ENCODE measurements around the gene PRMT5.

The PRMT5 gene

DNA sequence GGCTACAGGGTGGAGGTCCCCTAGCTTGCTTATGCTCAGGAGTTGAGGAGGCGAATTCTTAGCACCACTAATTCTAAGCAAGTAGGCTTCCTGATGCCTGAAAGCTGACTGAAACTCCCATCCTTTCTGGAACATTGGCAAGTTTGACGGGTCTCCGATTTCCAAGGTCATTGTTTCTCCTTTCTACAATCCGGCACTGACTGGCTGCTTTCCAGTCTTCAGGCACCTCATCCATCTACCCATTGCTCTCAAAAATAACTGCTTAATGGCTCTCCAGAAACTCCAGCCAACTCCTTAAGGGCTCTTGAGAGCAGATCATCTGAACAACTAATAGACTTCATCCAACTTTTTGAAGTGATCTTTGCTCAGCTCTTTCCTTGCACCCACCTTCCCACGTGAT is 32.8 kb downstream of the PRMT5 start:
- no peak for DNase-seq

DNA sequence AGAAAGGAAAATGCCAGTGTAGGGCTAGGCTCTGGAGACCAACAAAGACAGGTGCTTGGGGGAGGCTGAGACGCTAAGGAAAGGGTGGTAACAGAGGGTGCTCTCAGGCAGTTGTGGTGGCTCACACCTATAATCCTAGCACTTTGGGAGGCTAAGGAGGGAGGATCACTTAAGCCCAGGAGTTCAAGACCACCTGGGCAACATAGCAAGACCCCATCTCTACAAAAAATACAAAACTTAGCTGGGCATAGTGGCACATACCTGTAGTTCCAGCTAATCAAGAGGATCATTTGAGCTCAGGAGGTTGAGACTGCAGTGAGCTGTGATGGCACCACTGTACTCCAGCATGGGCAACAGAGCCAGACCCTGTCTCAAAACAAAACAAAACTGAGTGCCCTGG is 33.8 kb downstream of the PRMT5 start:
- no peak for DNase-seq

DNA sequence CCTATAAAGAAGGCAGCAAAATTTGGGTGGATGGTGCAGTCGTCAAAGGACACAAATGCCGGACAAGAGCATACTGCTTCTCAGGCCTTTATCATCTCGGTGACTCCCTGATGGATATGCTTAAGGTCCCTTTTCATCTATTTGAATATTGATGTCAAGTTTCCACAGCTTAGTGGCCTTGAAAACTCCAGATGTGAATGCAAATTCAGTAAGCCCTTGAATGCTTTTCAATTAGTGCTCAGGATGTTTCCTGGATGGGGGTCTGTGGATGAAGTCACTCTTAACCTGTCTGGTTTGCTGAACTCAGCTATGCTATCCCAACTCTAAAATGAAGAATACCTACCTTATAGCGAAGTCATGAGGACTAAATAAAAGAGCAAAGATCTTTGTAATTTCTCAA is 35.5 kb downstream of the PRMT5 start:
- DNase-seq = no peak

DNA sequence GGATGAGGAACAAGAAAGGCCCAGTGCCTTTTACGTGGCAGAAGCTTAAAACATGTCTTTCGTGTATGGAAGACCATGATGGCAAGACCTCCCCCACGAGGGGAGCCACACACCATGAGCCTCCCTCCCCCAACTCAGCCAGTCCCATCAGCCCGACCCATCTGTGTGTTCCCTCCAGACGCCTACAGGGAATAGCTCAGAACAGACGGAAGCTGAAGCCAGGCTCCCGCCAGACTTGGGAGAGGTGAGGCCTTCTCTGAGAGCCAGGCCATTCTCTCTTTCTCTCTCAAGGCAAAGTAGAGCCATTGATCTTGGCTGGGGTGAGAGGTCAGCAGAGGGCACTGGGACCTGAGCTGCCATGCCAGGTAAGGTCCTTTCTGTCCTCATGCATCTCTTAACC is 36.7 kb downstream of the PRMT5 start:
- no peak for DNase-seq

DNA sequence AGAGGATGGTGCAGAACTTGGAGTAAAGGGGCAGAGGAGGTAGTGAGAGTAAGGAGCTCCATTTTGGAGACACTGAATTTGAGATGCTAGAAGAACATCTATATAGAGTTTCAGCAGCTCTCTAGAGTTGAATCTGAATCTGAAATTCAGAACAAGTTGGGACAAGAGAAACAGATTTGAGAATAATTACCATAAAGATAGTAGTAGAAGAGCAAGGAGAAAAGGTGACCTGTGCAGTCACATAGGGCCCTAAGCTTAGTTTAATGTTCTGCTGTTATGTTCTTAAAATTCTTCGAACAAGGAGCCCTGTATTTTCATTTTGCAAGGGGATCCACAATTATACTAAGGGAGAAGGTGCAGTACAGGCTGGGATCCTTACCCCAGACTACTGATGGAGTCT is 38.8 kb downstream of the PRMT5 start:
- no peak for DNase-seq

DNA sequence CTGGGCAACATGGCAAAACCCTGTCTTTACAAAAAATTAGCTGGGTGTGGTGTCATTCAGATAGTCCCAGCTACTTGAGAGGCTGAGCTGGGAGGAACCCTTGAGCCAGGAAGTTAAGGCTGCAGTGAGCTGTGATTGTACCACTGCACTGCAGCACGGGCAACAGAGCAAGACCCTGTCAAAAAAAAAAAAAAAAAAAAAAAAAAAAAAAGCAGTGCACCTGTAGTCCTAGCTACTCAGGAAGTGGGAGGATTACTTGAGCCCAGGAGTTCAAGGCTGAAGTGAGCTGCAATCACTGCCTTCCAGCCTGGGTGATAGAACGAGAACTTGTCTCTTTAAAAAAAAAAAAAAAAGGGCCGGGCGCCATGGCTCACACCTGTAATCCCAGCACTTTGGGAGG is 40.5 kb downstream of the PRMT5 start:
- no peak for DNase-seq

DNA sequence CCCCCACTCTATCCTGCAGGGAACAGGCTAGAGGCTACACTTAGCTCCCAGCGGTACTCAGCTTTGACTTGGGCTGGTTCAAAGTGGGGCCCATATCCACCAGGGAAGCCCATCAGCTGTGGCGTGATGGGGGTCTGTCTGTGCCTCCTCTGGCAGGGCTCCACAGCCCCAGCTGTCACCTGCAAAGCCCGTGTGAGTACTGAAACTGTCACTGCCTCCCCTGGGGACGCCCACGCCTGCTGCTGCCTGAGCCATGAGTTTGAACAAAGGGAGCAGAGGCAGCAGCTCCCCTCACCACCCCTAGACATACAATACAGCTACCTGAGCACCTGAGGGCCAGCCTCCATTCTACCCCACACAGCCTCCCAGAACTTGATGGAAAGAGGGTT is 41.2 kb downstream of the PRMT5 start:
- DNase-seq = no peak

DNA sequence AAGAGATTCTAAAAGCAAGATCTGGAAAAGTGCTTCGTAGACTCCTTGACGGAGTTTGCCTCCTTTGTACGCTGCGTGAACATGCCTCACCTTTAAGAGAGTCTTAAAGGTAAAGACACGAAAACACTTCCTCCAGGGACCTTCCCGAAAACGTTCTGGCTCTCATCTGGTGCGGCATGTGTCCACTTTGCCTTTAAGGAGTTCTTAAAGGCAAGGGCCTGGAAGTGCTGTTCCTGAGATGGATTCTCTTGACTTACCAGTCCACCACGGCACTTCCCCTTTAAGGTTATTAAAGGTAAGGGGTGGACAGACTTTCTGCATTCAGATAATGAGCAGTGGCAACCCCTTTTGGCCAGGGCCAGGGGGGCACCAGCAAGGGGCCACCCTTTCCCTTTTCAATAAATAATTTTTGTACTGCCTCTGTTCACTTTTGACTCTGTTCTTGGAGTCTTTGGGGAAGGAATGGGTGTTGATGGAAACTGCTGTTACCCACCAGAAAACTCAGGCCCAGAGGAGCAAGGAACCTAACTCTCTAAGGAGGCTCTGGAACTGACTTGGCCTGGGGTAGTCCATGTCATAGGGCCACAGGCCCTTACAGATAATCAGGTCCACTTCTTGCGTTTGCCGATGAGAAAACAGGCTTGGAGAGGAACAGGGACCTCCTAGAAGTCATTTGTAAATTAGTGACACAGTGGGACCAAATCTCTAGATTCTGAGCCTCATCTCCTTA is 41.8 kb downstream of the PRMT5 start:
- DNase-seq = no peak

DNA sequence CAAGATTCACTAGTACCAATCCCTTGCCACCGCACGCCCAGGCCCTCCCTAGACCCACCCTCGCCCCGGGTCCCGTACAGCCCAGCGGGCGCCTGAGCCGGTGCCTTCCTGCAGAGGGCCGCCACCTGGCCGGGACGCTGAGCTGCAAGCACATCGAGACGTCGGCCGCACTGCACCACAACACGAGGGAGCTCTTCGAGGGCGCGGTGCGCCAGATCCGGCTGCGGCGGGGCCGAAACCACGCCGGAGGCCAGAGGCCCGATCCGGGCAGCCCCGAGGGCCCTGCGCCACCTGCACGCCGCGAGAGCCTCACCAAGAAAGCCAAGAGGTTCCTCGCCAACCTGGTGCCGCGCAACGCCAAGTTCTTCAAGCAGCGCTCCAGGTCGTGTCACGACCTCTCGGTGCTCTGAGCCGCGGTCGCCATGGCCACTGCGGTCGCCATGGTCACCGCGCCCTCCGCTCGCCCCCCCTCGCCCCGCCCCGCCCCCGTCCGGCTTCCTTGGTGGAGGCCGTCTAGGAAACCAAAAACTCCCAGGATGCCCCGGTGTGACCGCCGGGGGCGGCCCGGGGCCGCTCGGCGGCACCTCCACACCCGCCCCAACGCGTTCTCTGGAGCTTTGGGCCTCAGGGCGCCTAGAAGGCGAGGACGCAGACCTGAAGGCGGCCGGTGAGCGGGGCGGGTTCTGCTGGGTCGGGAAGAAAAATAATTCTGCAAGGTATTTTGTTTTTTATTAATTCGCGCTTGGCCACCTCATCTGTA is 42.5 kb downstream of the PRMT5 start:
- no peak for DNase-seq

DNA sequence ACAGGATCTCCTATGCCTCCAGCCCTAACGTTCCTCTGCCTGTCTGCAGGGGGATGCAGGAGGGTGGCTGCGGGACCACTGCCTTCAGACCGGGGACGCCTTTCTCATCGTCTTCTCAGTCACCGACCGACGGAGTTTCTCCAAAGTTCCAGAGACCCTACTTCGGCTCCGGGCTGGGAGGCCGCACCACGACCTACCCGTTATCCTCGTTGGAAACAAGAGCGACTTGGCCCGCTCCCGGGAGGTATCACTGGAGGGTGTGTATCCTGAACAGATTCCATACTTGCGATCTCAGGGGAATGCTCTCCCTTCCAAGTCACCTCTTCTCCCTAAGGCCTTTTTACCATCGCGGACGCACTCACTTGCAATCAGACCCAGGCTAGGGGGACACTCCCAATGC is 43.2 kb downstream of the PRMT5 start:
- no peak for DNase-seq

DNA sequence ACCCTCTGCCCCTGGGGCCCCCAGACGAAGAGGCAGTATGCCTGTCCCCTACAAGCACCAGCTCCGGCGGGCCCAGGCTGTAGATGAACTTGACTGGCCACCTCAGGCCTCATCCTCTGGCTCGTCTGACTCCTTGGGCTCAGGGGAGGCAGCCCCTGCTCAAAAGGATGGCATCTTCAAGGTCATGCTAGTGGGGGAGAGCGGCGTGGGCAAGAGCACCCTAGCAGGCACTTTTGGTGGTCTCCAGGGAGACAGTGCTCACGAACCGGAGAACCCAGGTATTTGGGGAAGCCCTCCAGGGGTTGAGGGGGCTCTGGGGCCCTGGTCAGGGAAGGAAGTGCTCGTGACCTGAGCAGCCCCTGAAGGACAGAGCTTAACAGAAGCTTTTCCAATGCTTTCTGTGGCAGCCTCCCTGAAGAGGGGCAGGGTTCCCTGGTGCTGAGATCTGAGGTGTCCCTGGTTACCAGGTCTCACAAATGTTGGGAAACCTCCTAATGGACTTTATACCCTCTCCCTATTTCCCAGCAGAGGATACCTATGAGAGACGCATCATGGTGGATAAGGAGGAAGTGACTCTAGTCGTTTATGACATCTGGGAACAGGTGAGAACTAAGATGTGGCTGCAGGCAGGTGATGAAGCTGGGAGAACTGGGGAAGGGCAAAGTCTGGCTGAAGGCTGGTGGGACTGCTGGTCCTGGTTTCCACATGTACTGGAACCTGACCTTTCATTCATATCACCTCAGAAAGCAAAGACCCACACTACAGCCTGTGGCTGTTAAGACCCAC is 44.2 kb downstream of the PRMT5 start:
- DNase-seq = no peak

DNA sequence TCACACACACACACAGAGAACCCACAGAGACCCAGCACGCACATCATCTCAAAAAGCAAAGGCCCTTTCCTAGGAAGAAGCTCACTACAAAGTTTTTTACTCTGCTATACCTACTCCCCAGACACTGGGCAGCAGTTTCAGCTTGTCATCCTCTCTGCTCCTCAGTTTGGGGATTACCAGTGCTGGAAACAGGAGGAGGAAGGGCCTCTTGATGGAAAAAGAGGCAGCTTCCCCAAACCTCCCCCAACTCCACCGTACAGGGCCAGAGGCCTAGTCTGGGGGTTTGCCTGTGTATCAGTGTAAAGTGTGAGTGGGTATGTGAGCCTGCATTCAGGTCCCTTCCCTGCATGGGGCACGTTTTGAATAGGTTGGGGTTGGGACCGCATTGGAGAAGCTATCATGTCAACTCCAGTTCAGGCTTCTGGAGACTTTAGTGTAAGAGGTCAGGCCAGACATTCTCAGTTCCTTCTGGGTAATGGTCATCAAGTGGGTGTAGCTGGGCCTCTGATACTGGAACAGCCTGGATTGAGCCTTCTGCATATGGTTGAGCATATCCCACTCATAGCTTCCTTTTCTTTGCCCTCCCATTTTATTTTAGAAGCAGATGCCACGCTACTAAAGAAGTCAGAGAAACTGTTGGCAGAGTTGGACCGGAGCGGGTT is 45.0 kb downstream of the PRMT5 start:
- DNase-seq = no peak

DNA sequence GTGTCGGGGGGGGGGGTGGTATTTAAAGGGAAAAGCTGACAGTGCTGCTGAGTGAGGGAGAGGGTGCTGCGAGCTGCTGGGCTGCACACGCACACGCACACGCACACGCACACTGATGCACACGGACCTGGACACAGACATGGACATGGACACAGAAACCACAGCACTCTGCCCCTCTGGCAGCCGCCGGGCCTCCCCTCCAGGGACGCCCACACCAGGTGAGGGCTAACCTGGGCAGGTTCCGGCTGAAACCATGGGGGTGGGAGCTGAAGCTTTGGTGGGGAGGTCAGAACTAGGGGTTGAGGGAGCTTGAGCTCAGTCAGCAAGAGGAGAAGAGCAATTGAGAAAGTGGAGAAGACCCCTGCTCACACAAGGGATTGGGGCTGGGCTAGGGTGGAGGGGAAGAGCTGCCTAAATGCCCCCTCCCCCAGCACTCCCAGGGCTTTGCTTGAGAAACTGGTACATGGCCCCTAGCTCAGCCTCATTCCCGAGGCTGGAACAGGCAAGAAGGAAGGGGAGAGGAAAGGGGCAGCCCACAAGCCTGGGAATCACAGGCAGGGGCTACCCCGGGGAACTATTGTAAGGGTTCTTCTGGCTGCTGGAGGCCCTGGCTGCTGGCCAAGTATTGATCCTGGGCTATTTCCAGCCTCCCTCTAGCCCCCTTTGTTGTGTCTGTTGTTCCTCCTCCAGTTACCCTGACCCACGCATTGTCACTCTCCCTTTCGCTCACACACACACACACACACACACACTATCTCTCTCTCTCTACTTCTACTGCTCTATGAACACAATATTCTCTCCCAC is 45.8 kb downstream of the PRMT5 start, which contains the start of gene REM2:
Gene REM2 (plus strand): TSS at position 50 of the 804 bp plus-strand sequence. CDS start 66 bp downstream, at position 116.
- DNase-seq = no peak

DNA sequence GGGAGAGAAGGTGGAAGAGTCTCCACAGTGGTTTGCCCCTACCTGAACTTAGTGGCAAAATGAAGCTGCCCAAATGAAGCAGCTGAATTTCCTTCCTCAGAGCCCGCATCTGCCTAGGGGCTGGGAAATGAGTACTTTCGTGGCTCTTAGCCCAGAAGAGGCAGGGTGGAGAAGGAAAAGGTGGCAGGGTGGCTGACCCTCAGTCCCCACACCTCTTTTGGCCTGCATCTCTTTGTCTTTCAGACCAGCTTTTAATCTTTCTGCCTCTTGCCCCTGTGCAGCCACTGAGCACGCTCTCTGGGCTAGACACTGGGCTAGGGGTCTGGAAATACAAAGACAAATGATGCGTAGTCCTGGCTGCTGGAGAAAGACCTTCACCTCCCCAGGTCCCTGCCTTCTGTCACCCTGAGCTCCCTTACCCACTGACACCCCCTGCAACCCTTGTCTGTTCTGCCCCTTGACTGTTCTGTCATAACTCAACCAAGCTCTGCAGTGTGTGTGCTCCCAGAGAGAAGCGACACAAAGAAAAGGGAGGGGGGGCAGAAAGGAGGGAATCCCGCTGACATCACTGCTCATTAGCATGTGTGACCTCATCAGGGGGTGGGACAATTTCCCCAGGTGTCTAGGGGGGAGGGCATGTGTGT is 46.5 kb downstream of the PRMT5 start:
- DNase-seq = no peak

DNA sequence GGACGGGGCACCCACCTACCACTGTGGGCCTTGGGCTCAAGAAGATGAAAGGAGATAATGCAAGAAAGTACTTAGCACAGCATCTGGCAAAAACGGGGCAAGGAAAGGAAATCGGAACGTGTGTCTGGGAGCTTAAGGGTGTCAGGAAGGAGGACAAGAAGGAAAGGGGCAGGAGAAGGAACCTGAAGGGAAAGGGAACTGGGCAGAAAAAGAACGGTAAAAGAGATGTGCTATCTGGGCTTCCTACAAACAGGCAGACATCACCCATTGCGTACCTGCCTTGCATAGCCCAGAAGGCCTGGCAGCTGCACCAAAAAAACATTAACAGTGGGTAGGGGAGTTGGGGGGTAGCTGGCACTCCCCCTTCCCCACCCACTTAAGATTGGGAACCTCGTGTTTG is 47.1 kb downstream of the PRMT5 start:
- DNase-seq = no peak

DNA sequence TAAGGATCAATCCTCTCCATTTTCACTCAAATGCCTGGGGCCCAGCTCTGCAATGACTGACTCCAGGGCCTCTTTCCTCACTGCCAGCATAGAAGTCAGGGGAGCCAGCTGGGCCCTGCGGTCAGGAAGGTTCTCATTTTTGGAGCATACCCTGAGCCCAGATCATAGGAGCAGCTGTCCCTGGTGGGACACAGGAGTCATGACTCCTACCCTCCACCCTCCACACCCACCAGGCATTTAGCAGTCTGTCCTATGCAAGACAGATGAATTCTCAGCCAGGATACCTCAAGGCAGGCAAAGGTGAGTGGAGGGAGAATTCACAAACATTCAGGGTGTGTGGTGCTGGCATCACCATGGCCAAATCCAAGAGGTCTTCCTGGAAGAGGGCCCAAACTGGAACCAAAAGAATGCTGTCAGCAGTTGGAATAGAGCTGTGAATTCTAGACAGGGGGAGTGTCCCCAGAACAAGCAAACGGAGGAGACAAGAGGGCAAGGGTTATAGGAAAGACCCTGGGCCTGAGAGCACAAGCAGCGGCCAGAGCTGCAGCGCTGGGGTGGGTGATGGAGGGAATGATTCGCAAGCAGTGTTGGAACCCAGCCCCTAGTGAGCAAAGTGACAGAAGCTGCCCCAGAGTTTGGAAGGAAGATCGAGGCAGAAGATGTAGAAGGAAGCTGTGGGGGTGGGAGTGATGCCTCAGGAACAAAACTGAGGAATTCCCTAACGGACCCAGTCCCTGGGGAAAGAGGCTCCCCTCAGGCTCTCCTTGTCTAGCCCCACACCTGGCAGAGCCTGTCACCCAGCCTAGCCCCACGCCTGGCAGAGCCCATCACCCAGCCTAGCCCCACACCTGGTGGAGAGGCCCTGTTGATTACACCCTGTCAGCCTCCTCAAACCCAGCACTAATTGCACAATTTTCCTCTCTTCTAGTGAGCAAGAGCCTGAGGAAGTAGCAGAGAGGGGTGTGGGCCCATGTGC is 50.6 kb downstream of the PRMT5 start:
- no peak for DNase-seq

DNA sequence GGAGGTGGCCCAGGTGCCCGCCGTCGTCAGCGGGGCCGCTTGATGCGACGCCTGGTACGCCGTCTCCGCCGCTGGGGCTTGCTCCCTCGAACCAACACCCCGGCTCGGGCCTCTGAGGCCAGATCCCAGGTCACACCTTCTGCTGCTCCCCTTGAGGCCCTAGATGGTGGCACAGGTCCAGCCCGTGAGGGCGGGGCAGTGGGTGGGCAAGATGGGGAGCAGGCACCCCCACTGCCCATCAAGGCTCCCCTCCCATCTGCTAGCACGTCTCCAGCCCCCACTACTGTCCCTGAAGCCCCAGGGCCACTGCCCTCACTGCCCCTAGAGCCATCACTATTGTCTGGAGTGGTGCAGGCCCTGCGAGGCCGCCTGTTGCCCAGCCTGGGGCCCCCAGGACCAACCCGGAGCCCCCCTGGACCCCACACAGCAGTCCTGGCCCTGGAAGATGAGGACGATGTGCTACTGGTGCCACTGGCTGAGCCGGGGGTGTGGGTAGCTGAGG is 52.1 kb downstream of the PRMT5 start:
- DNase-seq = no peak

DNA sequence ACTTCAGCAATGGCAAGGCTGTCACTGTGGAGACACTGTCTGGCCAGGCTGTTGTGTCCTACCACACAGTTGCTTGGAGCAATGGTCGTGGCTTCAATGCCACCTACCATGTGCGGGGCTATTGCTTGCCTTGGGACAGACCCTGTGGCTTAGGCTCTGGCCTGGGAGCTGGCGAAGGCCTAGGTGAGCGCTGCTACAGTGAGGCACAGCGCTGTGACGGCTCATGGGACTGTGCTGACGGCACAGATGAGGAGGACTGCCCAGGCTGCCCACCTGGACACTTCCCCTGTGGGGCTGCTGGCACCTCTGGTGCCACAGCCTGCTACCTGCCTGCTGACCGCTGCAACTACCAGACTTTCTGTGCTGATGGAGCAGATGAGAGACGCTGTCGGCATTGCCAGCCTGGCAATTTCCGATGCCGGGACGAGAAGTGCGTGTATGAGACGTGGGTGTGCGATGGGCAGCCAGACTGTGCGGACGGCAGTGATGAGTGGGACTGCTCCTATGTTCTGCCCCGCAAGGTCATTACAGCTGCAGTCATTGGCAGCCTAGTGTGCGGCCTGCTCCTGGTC is 53.3 kb downstream of the PRMT5 start:
- DNase-seq = no peak

DNA sequence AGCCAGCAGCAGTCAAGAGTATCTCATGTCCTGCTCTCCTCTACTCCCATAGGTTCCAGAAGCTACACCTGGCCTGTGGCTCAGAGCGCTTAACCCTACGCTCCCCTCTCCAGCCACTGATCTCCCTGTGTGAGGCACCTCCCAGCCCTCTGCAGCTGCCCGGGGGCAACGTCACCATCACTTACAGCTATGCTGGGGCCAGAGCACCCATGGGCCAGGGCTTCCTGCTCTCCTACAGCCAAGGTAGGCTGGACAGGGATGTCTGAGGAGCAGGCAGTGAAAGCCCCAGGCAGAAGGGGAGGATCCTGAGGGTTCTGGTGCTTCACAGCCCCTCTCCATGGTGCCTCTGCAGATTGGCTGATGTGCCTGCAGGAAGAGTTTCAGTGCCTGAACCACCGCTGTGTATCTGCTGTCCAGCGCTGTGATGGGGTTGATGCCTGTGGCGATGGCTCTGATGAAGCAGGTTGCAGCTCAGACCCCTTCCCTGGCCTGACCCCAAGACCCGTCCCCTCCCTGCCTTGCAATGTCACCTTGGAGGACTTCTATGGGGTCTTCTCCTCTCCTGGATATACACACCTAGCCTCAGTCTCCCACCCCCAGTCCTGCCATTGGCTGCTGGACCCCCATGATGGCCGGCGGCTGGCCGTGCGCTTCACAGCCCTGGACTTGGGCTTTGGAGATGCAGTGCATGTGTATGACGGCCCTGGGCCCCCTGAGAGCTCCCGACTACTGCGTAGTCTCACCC is 54.0 kb downstream of the PRMT5 start:
- no peak for DNase-seq

All from cortex of kidney (tissue), 1 donor.